ENCODE measurements around the gene DPYD.
A peak's percentile ranks its signal among the peaks of the same experiment; 100 is the strongest.

DPYD gene

DNA sequence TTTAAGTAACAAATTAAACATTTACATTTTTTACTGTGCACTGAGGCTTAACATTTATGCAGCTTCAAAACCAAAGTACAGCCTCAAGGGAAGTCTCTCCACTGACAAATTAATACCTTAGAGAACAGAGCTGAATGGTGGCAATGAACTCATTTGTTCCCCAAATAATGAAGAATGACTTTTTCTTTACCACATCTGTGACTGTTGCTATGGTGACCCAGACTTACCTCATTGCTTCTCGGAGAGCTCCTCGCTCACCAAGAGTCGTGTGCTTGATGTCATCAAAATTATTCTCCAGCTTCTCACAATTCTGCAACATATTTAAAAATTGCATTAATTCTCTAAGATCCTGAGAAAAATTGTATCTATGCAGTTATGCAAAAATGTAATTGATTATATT is 92.9 kb downstream of the DPYD start:
- DNase-seq (ENCODE audit: insufficient read length, low spot score) (no peak), FAIRE-seq (no peak)
- no peak for TF ChIP-seq TAF1 (IDR thresholded peaks at IDR 0.05; ENCODE audit: low read depth, low read length)
- TF ChIP-seq SPI1 (IDR thresholded peaks at IDR 0.05; ENCODE audit: low read depth, low read length), result no peak
- no peak for TF ChIP-seq PAX5 (IDR thresholded peaks at IDR 0.05; ENCODE audit: insufficient read depth, low read length, severe bottlenecking)
- no peak for TF ChIP-seq POLR2A (IDR thresholded peaks at IDR 0.05; ENCODE audit: low read depth, low read length)
- TF ChIP-seq POU2F2 (IDR thresholded peaks at IDR 0.05; ENCODE audit: low read depth, low read length), result no peak

DNA sequence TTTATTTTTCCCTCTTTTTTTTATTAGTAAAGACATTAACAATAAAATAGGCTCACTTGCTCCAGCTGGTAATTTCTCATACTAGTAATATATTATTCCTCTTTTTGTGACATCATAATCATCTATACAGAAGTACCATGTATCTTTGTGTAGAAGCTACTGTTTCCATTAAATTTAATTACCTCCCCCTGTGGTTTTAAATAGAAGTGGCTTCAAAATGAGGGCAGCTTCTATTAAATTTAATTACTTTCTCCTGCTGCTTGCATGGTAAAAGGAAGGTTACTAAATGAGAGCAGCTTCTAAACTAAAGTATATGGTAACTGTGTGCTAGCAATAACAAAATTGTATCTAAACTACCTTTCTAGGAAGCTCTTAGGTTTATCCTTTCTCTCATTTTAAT is 94.0 kb downstream of the DPYD start:
- DNase-seq (ENCODE audit: insufficient read length, low spot score) (no peak), FAIRE-seq (no peak)
- TF ChIP-seq TAF1 (IDR thresholded peaks at IDR 0.05; ENCODE audit: low read depth, low read length) (no peak), POLR2AphosphoS5 (IDR thresholded peaks at IDR 0.05; ENCODE audit: low read depth, low read length) (no peak), POU2F2 (IDR thresholded peaks at IDR 0.05; ENCODE audit: low read depth, low read length) (no peak), POLR2A (IDR thresholded peaks at IDR 0.05; ENCODE audit: low read depth, low read length) (no peak), PAX5 (IDR thresholded peaks at IDR 0.05; ENCODE audit: insufficient read depth, low read length, severe bottlenecking) (no peak), SPI1 (IDR thresholded peaks at IDR 0.05; ENCODE audit: low read depth, low read length) (no peak)

DNA sequence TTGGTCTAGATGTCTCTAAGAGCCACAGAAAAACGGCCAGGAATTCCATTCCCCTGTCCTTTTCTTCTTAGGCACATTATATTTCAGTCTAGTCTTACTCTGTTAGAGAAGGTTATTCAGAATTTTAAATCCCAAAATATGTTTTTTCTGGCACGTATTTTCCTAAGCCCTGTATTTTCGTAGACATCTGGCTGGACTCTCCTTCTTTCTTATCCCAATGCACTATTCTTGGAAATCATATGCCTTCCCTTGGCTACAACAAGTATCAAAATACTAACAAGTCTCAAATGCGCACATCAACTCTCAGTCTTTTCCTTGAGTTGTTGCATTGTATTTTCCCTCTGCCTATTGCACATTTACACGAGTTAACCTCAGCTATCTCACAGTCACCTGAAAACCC is 96.2 kb downstream of the DPYD start:
- FAIRE-seq (no peak), DNase-seq (ENCODE audit: insufficient read length, low spot score) (no peak)
- TF ChIP-seq PAX5 (IDR thresholded peaks at IDR 0.05; ENCODE audit: insufficient read depth, low read length, severe bottlenecking), result no peak
- TF ChIP-seq TAF1 (IDR thresholded peaks at IDR 0.05; ENCODE audit: low read depth, low read length), result no peak
- no peak for TF ChIP-seq POU2F2 (IDR thresholded peaks at IDR 0.05; ENCODE audit: low read depth, low read length)
- no peak for TF ChIP-seq POLR2A (IDR thresholded peaks at IDR 0.05; ENCODE audit: low read depth, low read length)
- no peak for TF ChIP-seq POLR2AphosphoS5 (IDR thresholded peaks at IDR 0.05; ENCODE audit: low read depth, low read length)
- no peak for TF ChIP-seq SPI1 (IDR thresholded peaks at IDR 0.05; ENCODE audit: low read depth, low read length)

GRCh38 chr1:97824200-97824599 is 96.6 kb downstream of the DPYD start:
- TF ChIP-seq POLR2A (IDR thresholded peaks at IDR 0.05; ENCODE audit: low read depth, low read length) (no peak), PAX5 (IDR thresholded peaks at IDR 0.05; ENCODE audit: insufficient read depth, low read length, severe bottlenecking) (no peak), TAF1 (IDR thresholded peaks at IDR 0.05; ENCODE audit: low read depth, low read length) (no peak), POU2F2 (IDR thresholded peaks at IDR 0.05; ENCODE audit: low read depth, low read length) (no peak), POLR2AphosphoS5 (IDR thresholded peaks at IDR 0.05; ENCODE audit: low read depth, low read length) (no peak), SPI1 (IDR thresholded peaks at IDR 0.05; ENCODE audit: low read depth, low read length) (no peak)

GRCh38 chr1:97820470-97821188 is 100.2 kb downstream of the DPYD start:
- FAIRE-seq (peak; percentile 47), DNase-seq (ENCODE audit: insufficient read length, low spot score) (no peak)

More at GRCh38 chr1:97824200-97824599, 96.6 kb downstream of the DPYD start:
- FAIRE-seq (no peak), DNase-seq (ENCODE audit: insufficient read length, low spot score) (no peak)

GRCh38 chr1:97816927-97817326 is 103.9 kb downstream of the DPYD start:
- TF ChIP-seq POU2F2 (IDR thresholded peaks at IDR 0.05; ENCODE audit: low read depth, low read length), result no peak
- no peak for TF ChIP-seq POLR2AphosphoS5 (IDR thresholded peaks at IDR 0.05; ENCODE audit: low read depth, low read length)
- TF ChIP-seq SPI1 (IDR thresholded peaks at IDR 0.05; ENCODE audit: low read depth, low read length), result no peak
- TF ChIP-seq PAX5 (IDR thresholded peaks at IDR 0.05; ENCODE audit: insufficient read depth, low read length, severe bottlenecking), result no peak
- no peak for TF ChIP-seq POLR2A (IDR thresholded peaks at IDR 0.05; ENCODE audit: low read depth, low read length)
- no peak for TF ChIP-seq TAF1 (IDR thresholded peaks at IDR 0.05; ENCODE audit: low read depth, low read length)
- FAIRE-seq (no peak), DNase-seq (ENCODE audit: insufficient read length, low spot score) (no peak)

More at GRCh38 chr1:97820470-97821188, 100.2 kb downstream of the DPYD start:
- TF ChIP-seq POLR2A (IDR thresholded peaks at IDR 0.05; ENCODE audit: low read depth, low read length), result no peak
- TF ChIP-seq SPI1 (IDR thresholded peaks at IDR 0.05; ENCODE audit: low read depth, low read length), result no peak
- no peak for TF ChIP-seq POU2F2 (IDR thresholded peaks at IDR 0.05; ENCODE audit: low read depth, low read length)
- TF ChIP-seq TAF1 (IDR thresholded peaks at IDR 0.05; ENCODE audit: low read depth, low read length), result no peak
- TF ChIP-seq PAX5 (IDR thresholded peaks at IDR 0.05; ENCODE audit: insufficient read depth, low read length, severe bottlenecking), result no peak
- TF ChIP-seq POLR2AphosphoS5 (IDR thresholded peaks at IDR 0.05; ENCODE audit: low read depth, low read length), result no peak

GRCh38 chr1:97814804-97815203 is 106.0 kb downstream of the DPYD start:
- FAIRE-seq, result no peak
- no peak for DNase-seq (ENCODE audit: insufficient read length, low spot score)
- no peak for TF ChIP-seq SPI1 (IDR thresholded peaks at IDR 0.05; ENCODE audit: low read depth, low read length)
- no peak for TF ChIP-seq POLR2A (IDR thresholded peaks at IDR 0.05; ENCODE audit: low read depth, low read length)
- no peak for TF ChIP-seq PAX5 (IDR thresholded peaks at IDR 0.05; ENCODE audit: insufficient read depth, low read length, severe bottlenecking)
- no peak for TF ChIP-seq POU2F2 (IDR thresholded peaks at IDR 0.05; ENCODE audit: low read depth, low read length)
- no peak for TF ChIP-seq TAF1 (IDR thresholded peaks at IDR 0.05; ENCODE audit: low read depth, low read length)
- no peak for TF ChIP-seq POLR2AphosphoS5 (IDR thresholded peaks at IDR 0.05; ENCODE audit: low read depth, low read length)

- TF ChIP-seq POLR2A (IDR thresholded peaks at IDR 0.05; ENCODE audit: low read depth, low read length) (no peak), POLR2AphosphoS5 (IDR thresholded peaks at IDR 0.05; ENCODE audit: low read depth, low read length) (no peak), SPI1 (IDR thresholded peaks at IDR 0.05; ENCODE audit: low read depth, low read length) (no peak)
- DNase-seq (ENCODE audit: insufficient read length, low spot score) (no peak), FAIRE-seq (no peak)
These were observed 106.7 kb downstream of the DPYD start for GRCh38 chr1:97814121-97814520.

GRCh38 chr1:97812076-97812475 is 108.8 kb downstream of the DPYD start:
- TF ChIP-seq POLR2AphosphoS5 (IDR thresholded peaks at IDR 0.05; ENCODE audit: low read depth, low read length) (no peak), POU2F2 (IDR thresholded peaks at IDR 0.05; ENCODE audit: low read depth, low read length) (no peak), SPI1 (IDR thresholded peaks at IDR 0.05; ENCODE audit: low read depth, low read length) (no peak), TAF1 (IDR thresholded peaks at IDR 0.05; ENCODE audit: low read depth, low read length) (no peak), PAX5 (IDR thresholded peaks at IDR 0.05; ENCODE audit: insufficient read depth, low read length, severe bottlenecking) (no peak), POLR2A (IDR thresholded peaks at IDR 0.05; ENCODE audit: low read depth, low read length) (no peak)
- FAIRE-seq, result no peak
- no peak for DNase-seq (ENCODE audit: insufficient read length, low spot score)
